Bronchial epithelial cell (primary cell): ENCODE results near the gene RALA. TPM values are rescaled to one million over a fixed set of nuclear protein-coding genes. Genes with fewer than 3 reads are reported as not detected.

Source experiments
- DNase-seq: peaks from one replicate; pipeline ENCODE4 v3.0.0-alpha.2; 2010; ENCODE audit warnings: low read depth
- FAIRE-seq: peaks from 2 replicates; lab custom pipeline; 2011; peaks lifted over from hg19 to GRCh38; lab: Jason Lieb, UNC
- H3K27me3 ChIP-seq: 2 replicates; pipeline ENCODE4 v1.5.1; 2011; ENCODE audit warnings: low read length; ENCODE audit not compliant: control insufficient read depth, insufficient read depth
- H3K36me3 ChIP-seq: 2 replicates; pipeline ENCODE4 v1.5.1; 2011; ENCODE audit warnings: low read length; ENCODE audit not compliant: control insufficient read depth, insufficient read depth
- H3K4me3 ChIP-seq: 2 replicates; pipeline ENCODE4 v1.5.1; 2011; ENCODE audit warnings: mild to moderate bottlenecking, low read depth, low read length, control low read depth
- total RNA-seq: library from RNA; depleted of rRNA; stranded (reverse); fragments of >200 nt; gene quantifications from 2 replicates; pipeline ENCODE4 v1.2.1, GENCODE V29; 2014
- TF ChIP-seq, protein P1 (sequence below): IDR thresholded peaks from 2 replicates; pipeline ENCODE4 v1.5.1; 2011; ENCODE audit warnings: mild to moderate bottlenecking, moderate library complexity, low read length, control low read depth, inconsistent platforms; ENCODE audit not compliant: insufficient read depth, severe bottlenecking

The RALA gene
- total RNA-seq, 1 donor from 2014 or later, result 15.3 TPM

DNA sequence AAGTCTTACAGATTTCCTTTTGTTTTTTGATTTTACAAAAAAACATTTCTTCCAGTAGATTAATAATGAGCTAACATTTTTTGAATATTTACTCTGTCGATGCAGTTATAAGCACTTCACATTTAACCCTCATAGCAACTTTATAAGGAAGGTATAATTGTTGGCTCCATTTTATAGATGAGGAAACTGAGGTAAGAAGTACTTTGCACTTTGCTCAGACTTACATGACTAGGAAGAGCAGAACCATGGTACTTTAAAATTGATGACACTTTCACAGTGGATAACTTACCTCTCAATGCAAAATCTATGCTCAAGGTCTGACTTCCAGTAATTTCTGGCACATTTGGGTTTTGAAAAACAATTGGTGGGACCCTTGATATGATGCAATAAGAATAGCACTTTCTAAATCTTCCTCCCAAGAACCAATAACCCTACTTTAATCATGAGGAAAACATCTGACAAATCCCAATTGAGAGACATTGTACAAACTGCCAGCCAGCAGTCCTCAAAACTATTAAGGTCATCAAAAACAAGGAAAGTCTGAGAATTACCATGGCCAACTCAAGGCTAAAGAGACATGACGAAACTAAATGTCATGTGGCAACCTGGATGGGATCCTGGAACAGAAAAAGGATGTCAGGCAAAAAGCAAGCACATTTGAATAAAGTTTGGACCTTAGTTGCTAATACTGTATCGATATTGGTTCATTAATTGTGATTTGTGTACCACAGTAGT lies 72.6 kb downstream of the RALA start:
- H3K36me3 ChIP-seq, result peaks cover 6% of the 10 kb centered on the region
- TF ChIP-seq, protein P1, sequence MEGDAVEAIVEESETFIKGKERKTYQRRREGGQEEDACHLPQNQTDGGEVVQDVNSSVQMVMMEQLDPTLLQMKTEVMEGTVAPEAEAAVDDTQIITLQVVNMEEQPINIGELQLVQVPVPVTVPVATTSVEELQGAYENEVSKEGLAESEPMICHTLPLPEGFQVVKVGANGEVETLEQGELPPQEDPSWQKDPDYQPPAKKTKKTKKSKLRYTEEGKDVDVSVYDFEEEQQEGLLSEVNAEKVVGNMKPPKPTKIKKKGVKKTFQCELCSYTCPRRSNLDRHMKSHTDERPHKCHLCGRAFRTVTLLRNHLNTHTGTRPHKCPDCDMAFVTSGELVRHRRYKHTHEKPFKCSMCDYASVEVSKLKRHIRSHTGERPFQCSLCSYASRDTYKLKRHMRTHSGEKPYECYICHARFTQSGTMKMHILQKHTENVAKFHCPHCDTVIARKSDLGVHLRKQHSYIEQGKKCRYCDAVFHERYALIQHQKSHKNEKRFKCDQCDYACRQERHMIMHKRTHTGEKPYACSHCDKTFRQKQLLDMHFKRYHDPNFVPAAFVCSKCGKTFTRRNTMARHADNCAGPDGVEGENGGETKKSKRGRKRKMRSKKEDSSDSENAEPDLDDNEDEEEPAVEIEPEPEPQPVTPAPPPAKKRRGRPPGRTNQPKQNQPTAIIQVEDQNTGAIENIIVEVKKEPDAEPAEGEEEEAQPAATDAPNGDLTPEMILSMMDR, result no peak
- DNase-seq (no peak), FAIRE-seq (no peak)
- no peaks in the 10 kb centered on the region for H3K27me3 ChIP-seq
- no peak overlapping the region for H3K4me3 ChIP-seq

DNA sequence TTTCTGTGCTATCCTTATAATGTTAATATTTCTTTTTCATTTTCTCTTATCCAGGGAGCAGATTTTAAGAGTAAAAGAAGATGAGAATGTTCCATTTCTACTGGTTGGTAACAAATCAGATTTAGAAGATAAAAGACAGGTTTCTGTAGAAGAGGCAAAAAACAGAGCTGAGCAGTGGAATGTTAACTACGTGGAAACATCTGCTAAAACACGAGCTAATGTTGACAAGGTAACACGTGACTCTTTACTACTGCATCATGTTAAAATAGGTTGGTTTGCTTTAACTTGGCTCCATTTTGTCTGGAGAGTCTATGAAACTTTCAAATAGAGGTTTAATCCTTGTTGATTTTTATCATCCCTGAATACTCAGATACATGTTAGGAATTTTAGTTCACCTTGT lies 73.3 kb downstream of the RALA start:
- no peaks in the 10 kb centered on the region for H3K27me3 ChIP-seq
- TF ChIP-seq, protein P1, result no peak
- FAIRE-seq, result no peak
- H3K36me3 ChIP-seq, result peaks cover 6% of the 10 kb centered on the region
- H3K4me3 ChIP-seq, result no peak overlapping the region
- no peak for DNase-seq

DNA sequence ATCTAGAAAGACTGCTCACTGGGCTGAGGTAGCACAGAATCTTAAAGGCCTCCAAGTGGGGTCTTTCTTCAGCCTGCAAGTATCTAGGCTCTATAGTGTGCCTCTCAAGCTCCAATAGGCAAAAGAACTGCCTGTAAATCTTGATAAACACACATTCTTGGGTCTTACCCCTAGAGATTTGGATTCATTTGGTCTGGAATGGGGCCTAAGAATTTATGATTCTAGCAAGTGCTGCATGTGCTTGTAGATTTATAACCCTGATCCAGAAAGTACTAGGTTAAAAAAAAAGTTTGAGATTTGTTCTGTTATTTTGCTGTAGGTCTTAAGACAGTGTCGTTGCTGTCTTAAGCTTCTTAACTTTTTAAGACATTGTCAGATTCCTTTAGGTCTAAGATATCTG lies 74.1 kb downstream of the RALA start:
- H3K36me3 ChIP-seq, result peaks cover 6% of the 10 kb centered on the region
- FAIRE-seq, result no peak
- DNase-seq, result no peak

DNA sequence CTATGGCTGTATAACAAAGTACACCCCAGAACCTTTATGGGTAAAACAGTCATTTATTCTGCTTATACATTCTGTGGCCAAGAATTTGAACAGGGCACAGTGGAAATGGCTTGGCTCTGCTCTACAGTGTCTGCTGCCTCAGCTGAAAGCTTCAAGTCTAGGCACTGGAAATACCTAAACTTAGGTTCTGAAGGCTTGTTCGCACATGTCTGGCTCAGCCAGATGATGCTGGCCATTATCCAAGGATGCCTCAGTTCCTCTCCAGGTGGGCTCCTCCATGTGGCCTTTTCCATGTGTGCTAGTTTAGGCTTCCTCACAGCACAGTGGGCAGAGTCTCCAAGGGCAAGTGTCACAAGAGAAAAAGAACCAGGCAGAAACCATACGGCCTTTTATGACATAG lies 76.8 kb downstream of the RALA start:
- FAIRE-seq (no peak), DNase-seq (peak; percentile 59)
- H3K36me3 ChIP-seq, result peaks cover 6% of the 10 kb centered on the region
- TF ChIP-seq, protein P1, result no peak
- no peak overlapping the region for H3K4me3 ChIP-seq
- H3K27me3 ChIP-seq, result no peaks in the 10 kb centered on the region

More for the DNA sequence above, 74.1 kb downstream of the RALA start:
- no peak overlapping the region for H3K4me3 ChIP-seq
- H3K27me3 ChIP-seq, result no peaks in the 10 kb centered on the region
- TF ChIP-seq, protein P1, result no peak

DNA sequence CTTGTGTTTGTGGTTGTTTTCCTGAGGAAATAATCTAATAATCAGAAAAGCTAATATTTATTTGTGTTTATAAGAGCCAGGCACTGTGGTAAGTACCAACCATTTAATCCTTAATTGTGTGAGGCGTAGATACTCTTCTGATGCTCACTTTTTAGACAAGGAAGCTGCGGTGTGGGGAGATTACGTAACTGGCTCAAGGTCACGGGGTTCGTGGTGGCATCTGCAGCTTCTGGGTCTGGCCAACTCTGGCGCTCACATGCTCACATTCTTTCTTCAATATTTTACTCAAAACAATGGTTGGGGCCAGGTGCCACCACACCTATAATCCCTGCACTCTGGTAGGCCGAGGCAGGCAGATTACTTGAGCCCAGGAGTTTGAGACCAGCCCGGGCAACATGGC lies 77.6 kb downstream of the RALA start:
- H3K27me3 ChIP-seq, result no peaks in the 10 kb centered on the region
- no peak overlapping the region for H3K4me3 ChIP-seq
- peaks cover 6% of the 10 kb centered on the region for H3K36me3 ChIP-seq
- TF ChIP-seq, protein P1, result no peak
- FAIRE-seq (no peak), DNase-seq (no peak)

DNA sequence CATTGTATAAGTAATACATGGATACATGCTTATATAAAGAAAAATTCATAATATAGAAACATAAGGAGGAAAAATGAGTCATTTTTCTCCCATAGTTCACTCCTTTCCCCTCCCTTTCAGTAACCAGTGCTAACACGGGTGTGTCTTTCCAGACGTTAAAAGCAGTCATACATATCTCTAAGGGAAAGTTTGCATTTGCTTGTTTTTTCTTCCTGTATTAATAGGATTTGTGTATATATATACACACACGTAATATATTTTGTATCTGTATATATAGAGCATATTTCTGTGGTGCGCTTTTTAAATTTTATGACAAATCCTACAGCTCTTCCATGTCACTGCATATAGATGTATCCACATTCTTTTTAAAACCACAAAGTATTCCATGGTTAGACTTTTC lies 78.8 kb downstream of the RALA start:
- Histone ChIP-seq H3K36me3 (peaks cover 2% of the 10 kb centered on the region), H3K4me3 (no peak overlapping the region), H3K27me3 (no peaks in the 10 kb centered on the region)
- TF ChIP-seq, protein P1, result no peak
- DNase-seq (peak; percentile 50), FAIRE-seq (no peak)
